Measurements from ENCODE around the gene XYLT1.

XYLT1 gene

DNA sequence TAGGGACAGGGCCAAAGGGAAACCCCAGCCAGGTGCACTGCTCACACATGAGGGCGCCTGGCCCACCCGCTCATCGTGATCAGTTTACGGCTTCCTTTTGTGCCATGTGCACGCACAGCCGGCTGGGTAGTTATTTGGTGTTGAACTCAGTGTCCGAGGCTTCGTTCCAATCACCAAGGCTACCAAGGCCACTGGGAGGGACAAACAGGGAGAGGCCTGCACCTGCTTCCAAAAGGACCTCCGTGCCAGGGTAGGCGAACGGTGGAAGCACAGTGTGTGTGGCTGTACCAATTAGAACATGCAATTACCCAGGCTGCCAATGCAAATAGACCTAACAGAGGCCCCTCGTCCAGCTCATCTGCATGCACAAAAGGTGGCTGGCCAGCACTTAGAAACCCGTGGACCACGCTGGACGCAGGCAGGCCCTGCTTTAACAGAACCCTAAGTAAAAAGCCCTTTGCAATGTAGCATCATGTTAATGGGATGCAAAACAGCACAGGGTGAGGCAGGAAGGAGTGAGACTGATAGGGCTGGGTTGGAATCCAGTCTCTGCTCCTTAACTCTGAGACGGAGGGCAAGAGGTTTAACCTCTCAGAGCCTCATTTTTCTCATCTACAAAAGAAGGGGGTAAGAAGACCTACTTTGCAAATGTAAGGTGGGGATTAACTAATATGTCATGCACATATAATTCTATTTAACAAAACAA lies 204.0 kb downstream of the XYLT1 start:
- peaks cover 5% of the 10 kb centered on the region for H3K27me3 Mint-ChIP-seq (ENCODE audit: low read depth)
- H3K36me3 Mint-ChIP-seq (ENCODE audit: low read depth): peaks cover 3% of the 10 kb centered on the region
- peaks cover 19% of the 10 kb centered on the region for H3K4me1 Mint-ChIP-seq (ENCODE audit: low read depth)
- DNase-seq (ENCODE audit: low spot score): no peak
- H3K9me3 Mint-ChIP-seq: no peaks in the 10 kb centered on the region
- H3K4me3 Mint-ChIP-seq: no peak overlapping the region
- no peak overlapping the region for H3K27ac Mint-ChIP-seq

DNA sequence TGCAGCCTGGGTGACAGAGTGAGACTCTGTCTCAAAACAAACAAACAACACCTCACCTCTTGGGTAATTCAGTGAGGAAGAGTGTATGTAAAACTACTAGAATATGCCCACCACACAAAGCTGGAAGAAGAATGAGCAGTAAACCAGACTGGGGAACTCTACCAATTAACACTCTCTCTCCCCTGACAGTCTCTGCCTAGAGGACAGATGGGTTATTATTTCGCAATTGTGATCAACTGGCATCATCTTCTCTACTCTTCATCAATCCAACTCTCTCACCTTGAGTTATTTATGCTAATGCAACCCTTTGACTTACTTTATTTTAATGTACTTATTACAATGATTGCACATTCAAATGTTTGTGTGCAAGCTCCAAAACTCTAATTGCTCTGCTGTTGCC lies 205.6 kb downstream of the XYLT1 start:
- H3K36me3 Mint-ChIP-seq (ENCODE audit: low read depth): peaks cover 4% of the 10 kb centered on the region
- H3K27me3 Mint-ChIP-seq (ENCODE audit: low read depth): no peaks in the 10 kb centered on the region
- peaks cover 14% of the 10 kb centered on the region for H3K4me1 Mint-ChIP-seq (ENCODE audit: low read depth)
- no peak for DNase-seq (ENCODE audit: low spot score)
- no peak overlapping the region for H3K27ac Mint-ChIP-seq
- no peak overlapping the region for H3K4me3 Mint-ChIP-seq
- no peaks in the 10 kb centered on the region for H3K9me3 Mint-ChIP-seq

DNA sequence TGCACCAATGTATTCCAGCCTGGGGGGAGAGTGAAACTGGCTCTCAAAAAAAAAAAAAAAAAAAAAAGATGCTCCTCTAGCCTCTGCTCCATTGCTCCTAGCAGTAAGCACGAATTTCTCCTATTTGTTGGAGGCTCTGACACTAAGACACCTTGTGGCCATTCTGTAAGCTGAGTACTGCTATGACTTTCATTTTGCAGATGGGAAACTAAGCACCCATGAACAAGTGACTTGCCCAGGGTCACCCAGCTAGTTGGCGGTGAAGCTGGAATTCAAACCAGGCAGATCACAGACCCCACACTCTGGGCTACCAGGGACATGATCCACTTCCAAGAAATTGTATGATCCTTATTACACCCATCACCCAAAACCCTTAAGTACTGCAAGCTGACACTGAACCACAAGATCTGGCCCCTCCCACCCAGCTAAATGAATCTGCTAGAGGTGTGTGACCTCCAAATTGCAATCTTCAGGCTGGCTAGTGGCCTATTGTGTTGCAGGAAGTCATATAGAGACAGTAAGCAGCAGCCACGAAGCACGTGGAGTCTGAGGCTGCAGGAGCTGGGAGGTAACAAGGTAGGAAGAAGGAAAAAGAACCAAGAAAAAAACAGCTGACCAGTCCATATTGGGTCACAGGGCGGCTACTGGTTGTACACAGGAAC lies 209.4 kb downstream of the XYLT1 start:
- Mint-ChIP-seq H3K27ac (peak overlapping the region; percentile 72), H3K4me3 (peak overlapping the region; percentile 22), H3K27me3 (ENCODE audit: low read depth) (no peaks in the 10 kb centered on the region), H3K9me3 (no peaks in the 10 kb centered on the region), H3K4me1 (ENCODE audit: low read depth) (peaks cover 14% of the 10 kb centered on the region), H3K36me3 (ENCODE audit: low read depth) (peaks cover 15% of the 10 kb centered on the region)
- DNase-seq (ENCODE audit: low spot score): peak; percentile 21

DNA sequence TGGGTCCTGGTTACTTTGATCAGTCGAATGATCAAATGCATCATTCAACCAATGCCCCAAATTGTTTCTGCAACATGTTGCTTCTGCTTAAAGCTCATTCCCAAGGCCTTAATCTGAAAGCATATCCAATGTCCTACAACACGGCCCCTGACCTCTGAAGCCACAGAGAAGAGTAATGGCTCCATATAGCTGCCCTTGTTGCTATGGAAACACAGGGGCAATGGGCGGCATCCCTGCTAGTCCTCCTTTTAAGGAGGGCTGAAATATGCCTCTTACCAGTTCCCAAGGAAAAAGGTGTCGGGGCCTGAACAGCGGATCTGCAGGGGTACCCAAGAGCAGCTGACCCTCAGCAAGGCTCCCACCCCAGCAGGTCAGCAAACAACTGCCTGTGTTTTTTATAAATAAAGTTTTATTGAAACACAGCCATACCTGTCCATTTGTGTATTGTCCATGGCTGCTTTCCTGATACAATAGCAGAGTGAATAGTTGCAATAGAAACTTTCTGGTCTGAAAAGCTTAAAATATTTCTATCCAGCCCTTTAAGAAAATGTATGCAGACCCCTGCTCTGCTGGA lies 210.4 kb downstream of the XYLT1 start:
- H3K27ac Mint-ChIP-seq: no peak overlapping the region
- peaks cover 15% of the 10 kb centered on the region for H3K36me3 Mint-ChIP-seq (ENCODE audit: low read depth)
- no peak overlapping the region for H3K4me3 Mint-ChIP-seq
- no peak for DNase-seq (ENCODE audit: low spot score)
- H3K27me3 Mint-ChIP-seq (ENCODE audit: low read depth): no peaks in the 10 kb centered on the region
- H3K9me3 Mint-ChIP-seq: no peaks in the 10 kb centered on the region
- H3K4me1 Mint-ChIP-seq (ENCODE audit: low read depth): peaks cover 14% of the 10 kb centered on the region

DNA sequence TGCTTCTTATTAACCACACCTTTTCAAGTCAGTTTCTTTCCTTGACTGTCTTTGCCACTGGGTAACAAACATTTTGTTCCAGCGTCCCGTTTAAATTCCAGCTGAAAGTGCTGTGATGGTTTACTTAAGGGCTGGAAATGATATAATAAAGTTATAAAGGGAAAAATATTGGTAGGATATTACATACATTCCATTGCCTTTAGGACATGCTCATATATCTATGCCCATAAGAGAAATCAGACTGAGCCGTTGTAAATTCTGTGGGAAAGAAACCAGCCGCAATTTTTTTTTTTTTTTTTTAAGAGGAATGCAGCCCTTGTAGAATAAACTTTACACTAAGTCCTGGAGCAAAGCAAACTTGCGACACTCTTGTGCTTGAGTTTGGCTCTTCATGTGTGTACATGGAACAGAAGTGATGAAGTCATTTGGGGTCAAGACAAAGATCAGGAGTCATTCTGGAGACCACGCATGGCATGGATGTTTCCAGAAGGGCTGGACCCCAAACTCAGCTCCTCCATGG lies 210.9 kb downstream of the XYLT1 start:
- H3K27me3 Mint-ChIP-seq (ENCODE audit: low read depth): no peaks in the 10 kb centered on the region
- DNase-seq (ENCODE audit: low spot score): no peak
- no peak overlapping the region for H3K4me3 Mint-ChIP-seq
- peaks cover 15% of the 10 kb centered on the region for H3K36me3 Mint-ChIP-seq (ENCODE audit: low read depth)
- H3K27ac Mint-ChIP-seq: no peak overlapping the region
- H3K4me1 Mint-ChIP-seq (ENCODE audit: low read depth): peaks cover 14% of the 10 kb centered on the region
- no peaks in the 10 kb centered on the region for H3K9me3 Mint-ChIP-seq

DNA sequence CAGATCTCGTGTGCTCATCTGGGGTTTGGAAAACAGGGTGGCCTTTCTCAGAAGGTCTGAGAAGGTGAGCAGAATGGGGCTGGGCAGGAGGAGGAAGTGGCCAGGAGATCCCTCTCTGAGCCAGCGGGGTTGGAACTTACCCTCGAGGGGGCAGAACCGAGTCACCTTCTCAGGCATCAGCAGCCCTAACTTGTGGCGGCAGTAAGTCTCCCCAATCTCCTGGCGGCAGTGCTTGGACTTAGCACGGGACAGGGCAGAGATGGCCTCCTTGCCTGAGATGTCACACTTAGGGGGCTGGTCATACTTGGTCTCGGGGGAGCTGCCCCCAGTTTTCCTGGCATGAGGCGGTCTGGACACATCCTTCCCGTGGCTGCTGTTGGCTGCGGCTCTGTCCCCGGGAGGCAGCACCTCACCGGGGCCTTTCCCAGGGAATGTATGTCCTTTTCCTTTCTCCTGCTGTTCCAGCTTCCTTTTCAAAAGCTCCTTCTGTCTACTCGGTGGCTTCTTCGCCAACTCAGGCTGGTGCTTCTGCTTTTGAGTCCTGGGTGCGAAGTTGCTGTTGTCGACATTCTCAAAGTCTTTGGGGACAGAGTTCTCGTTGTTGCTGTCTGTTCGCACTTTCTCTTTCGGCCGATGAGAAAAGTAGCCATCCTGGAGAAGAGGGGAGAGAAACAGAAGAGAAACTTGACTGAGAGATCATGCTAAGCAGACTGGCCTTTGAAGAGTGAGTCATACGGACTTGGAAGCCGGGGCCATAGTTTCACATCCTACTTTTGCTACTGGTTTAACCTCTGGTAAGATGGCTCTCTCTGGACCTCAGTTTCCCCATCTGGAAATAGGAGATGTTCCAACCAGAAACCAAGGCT lies 211.7 kb downstream of the XYLT1 start:
- peaks cover 15% of the 10 kb centered on the region for H3K36me3 Mint-ChIP-seq (ENCODE audit: low read depth)
- H3K4me1 Mint-ChIP-seq (ENCODE audit: low read depth): peaks cover 14% of the 10 kb centered on the region
- no peaks in the 10 kb centered on the region for H3K27me3 Mint-ChIP-seq (ENCODE audit: low read depth)
- DNase-seq (ENCODE audit: low spot score): no peak
- H3K27ac Mint-ChIP-seq: no peak overlapping the region
- H3K9me3 Mint-ChIP-seq: no peaks in the 10 kb centered on the region
- no peak overlapping the region for H3K4me3 Mint-ChIP-seq

DNA sequence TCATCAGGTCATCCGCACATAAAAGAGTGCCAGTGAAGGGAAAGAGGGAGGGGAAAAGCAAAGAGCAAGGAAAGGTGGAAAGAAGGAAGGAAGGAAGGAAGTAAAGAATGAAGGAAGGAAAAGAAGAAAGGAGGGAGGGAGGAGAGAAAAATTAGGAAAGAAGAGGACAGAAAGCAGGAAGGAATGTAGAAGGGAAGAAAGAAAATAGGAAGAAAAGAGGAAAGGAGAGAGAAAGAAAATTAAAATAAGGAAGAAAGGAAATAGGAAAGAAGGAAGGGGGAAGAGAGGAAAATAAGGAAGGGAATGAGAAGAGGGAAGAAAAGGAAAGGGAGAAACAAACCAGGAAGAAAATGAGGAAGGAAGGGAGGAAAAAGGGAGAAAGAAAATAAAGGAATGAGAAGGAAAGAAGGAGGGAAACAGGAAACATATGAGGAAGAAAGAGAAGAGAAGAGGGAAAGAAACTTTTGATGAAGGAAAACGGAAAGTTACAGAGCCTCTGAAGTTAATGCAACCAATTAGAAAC lies 212.6 kb downstream of the XYLT1 start:
- H3K27me3 Mint-ChIP-seq (ENCODE audit: low read depth): no peaks in the 10 kb centered on the region
- no peak overlapping the region for H3K4me3 Mint-ChIP-seq
- H3K9me3 Mint-ChIP-seq: no peaks in the 10 kb centered on the region
- DNase-seq (ENCODE audit: low spot score): no peak
- H3K36me3 Mint-ChIP-seq (ENCODE audit: low read depth): peaks cover 15% of the 10 kb centered on the region
- peaks cover 14% of the 10 kb centered on the region for H3K4me1 Mint-ChIP-seq (ENCODE audit: low read depth)
- H3K27ac Mint-ChIP-seq: no peak overlapping the region

DNA sequence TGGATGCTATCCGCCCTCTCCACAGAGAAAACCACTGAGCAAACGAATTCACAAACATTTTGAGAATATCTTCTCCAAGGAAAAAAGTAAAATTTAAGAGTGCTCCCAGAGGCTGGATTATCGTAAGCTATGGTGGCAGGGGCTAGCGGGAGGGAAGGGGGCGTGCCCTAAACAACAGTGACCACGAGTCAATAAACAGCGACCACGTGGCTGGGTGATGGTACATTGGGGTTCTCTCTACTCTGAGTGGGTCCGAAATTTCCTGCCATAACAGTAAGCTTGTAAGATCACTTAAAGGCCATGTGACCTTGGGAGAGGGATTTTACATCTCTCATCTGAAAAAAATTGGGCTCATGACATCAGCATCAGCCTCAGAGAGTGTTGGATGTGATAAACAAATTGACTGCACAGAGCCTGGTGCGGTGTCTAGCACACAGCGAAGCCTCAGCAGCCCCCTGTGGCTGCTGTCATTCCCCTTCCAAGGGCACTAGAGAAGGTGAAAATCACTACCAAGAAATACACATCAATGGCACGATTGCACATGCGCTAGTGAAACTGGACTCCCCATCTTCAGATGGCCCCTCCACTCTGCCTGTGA lies 213.2 kb downstream of the XYLT1 start:
- Mint-ChIP-seq H3K27ac (no peak overlapping the region), H3K9me3 (no peaks in the 10 kb centered on the region), H3K36me3 (ENCODE audit: low read depth) (peaks cover 15% of the 10 kb centered on the region), H3K4me1 (ENCODE audit: low read depth) (peaks cover 13% of the 10 kb centered on the region), H3K4me3 (no peak overlapping the region), H3K27me3 (ENCODE audit: low read depth) (no peaks in the 10 kb centered on the region)
- no peak for DNase-seq (ENCODE audit: low spot score)

DNA sequence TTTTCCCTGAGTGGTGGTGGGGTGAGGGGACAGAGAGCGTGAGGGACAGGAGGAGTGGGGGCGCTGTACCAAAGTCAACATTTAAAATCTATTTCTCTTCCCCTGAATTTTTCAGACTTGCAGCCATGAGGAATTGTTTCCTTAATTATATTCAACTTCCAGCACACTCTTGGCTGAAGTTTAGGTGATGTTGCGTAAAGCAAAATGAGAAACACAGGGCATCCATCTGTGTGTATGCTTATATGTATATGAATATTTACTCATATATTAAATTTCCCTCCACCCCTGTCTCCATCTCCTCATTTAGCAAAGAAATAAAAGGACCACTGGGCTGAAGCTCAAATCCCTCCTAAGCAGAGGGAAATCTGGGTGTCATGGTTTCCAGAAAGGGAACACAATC lies 218.1 kb downstream of the XYLT1 start:
- Mint-ChIP-seq H3K27ac (no peak overlapping the region), H3K4me3 (no peak overlapping the region), H3K9me3 (no peaks in the 10 kb centered on the region), H3K27me3 (ENCODE audit: low read depth) (no peaks in the 10 kb centered on the region), H3K36me3 (ENCODE audit: low read depth) (peaks cover 5% of the 10 kb centered on the region), H3K4me1 (ENCODE audit: low read depth) (no peaks in the 10 kb centered on the region)
- DNase-seq (ENCODE audit: low spot score): no peak

DNA sequence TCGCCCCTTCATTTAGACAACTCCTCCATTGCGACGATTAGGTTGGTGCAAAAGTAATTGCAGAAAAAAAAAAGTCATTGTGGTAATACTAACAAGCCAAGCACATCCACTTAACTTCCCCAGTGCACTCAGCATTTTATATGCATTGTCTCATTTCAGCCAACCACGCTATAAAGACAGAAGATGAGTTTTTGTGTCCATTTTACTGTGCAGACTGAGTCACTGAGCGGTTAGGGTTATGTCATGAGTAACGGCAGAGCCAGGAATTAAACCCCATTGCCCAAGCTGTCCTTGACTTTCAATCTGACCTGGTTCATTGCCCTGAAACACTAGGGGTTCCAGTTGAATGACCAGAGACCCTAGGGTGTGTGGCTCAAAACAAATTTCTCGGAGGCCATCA lies 218.7 kb downstream of the XYLT1 start:
- no peak overlapping the region for H3K4me3 Mint-ChIP-seq
- no peak overlapping the region for H3K27ac Mint-ChIP-seq
- H3K27me3 Mint-ChIP-seq (ENCODE audit: low read depth): no peaks in the 10 kb centered on the region
- H3K36me3 Mint-ChIP-seq (ENCODE audit: low read depth): peaks cover 5% of the 10 kb centered on the region
- H3K9me3 Mint-ChIP-seq: no peaks in the 10 kb centered on the region
- DNase-seq (ENCODE audit: low spot score): no peak
- no peaks in the 10 kb centered on the region for H3K4me1 Mint-ChIP-seq (ENCODE audit: low read depth)

DNA sequence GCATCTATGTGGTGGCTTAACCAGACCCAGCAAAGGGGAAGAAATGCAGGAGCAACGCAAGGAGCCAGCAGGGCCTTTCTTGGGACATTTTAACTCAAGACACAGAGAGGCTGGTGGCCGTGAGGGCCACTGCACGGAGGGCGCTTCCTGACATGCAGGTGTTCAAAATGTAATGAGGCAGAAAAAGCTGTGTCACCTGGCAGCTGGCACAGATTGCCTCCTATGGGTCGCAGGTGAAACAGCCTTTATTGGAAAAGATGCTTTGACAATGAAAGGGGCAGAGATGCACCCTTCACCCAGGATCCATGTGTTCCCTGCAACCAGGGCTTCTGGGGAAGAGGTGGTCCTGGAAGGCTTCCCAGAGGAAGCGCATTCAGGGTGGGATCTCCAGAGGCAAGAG lies 219.3 kb downstream of the XYLT1 start:
- Mint-ChIP-seq H3K36me3 (ENCODE audit: low read depth) (peaks cover 8% of the 10 kb centered on the region), H3K9me3 (no peaks in the 10 kb centered on the region), H3K27me3 (ENCODE audit: low read depth) (no peaks in the 10 kb centered on the region), H3K4me3 (no peak overlapping the region), H3K27ac (no peak overlapping the region), H3K4me1 (ENCODE audit: low read depth) (peaks cover 3% of the 10 kb centered on the region)
- DNase-seq (ENCODE audit: low spot score): no peak

DNA sequence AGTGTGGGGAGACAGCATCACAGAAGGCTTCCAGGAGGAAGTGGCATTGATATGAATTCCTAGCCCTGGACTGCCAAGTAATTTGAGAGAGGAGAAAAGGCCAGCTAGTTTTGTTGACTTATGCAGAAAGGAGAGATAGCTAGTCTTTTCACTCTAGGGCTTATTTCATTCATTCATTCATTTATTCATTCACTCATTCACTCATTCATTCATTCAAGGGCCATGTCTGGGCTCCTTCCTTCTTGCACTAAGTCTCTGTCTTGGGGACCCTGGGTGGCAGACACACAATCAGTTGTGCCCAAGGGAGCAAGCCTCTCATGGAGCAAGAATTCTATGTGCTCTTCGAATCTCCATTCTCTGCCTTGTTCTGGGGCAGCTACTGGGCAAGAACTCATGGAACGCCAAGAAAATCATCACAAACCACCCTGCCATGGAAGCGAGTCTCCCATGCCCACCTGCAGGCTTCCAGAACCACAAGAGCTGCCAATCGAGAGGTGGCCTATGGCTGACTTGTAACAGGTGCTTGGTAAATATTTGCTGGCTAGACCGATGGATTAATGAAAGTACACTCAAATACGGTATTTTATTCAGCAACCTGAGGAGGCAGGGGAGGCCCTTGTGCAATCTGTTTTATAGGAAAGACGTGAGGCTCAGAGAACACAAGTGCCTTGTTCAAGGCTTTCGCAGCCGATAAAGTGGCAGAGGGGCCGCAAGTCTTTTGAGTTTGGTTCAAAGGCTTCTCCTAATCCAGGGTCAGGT lies 223.6 kb downstream of the XYLT1 start:
- Mint-ChIP-seq H3K4me1 (ENCODE audit: low read depth) (peaks cover 12% of the 10 kb centered on the region), H3K27me3 (ENCODE audit: low read depth) (no peaks in the 10 kb centered on the region), H3K36me3 (ENCODE audit: low read depth) (peaks cover 8% of the 10 kb centered on the region), H3K4me3 (no peak overlapping the region), H3K27ac (no peak overlapping the region), H3K9me3 (no peaks in the 10 kb centered on the region)
- no peak for DNase-seq (ENCODE audit: low spot score)

Measured in T-helper 2 cell treated with Interferon-gamma antibody and Interleukin-4, amounts not matched to agents 5 μg/mL and 100 μg/mL, for 36 hours (primary cell).